ENCODE results near the gene HTR3D.

- no peak for TF ChIP-seq CTCF (IDR thresholded peaks at IDR 0.05 in 2 of 3, conservative IDR thresholded peaks at IDR 0.05 in 1 of 3; ENCODE audit: borderline replicate concordance in 1 of 3, insufficient read depth in 1 of 3, low read depth in 2 of 3, low read length in 2 of 3)
- TF ChIP-seq SIN3A (IDR thresholded peaks at IDR 0.05; ENCODE audit: low read depth): no peak
- no peak for TF ChIP-seq CEBPB (IDR thresholded peaks at IDR 0.05; ENCODE audit: low read depth)
- TF ChIP-seq POLR2A (IDR thresholded peaks at IDR 0.05; ENCODE audit: borderline replicate concordance, extremely low read depth, insufficient read depth, insufficient read length): no peak
- TF ChIP-seq RAD21 (IDR thresholded peaks at IDR 0.05; ENCODE audit: low read depth): no peak
- no peak for TF ChIP-seq REST (IDR thresholded peaks at IDR 0.05; ENCODE audit: low read depth)
- TF ChIP-seq SRF (IDR thresholded peaks at IDR 0.05; ENCODE audit: low read depth): no peak
- no peak for TF ChIP-seq EZH2phosphoT487 (IDR thresholded peaks at IDR 0.05; ENCODE audit: borderline replicate concordance)
- TF ChIP-seq JUND (IDR thresholded peaks at IDR 0.05): no peak
- TF ChIP-seq EZH2 (IDR thresholded peaks at IDR 0.05): no peak
- TF ChIP-seq YY1 (IDR thresholded peaks at IDR 0.05; ENCODE audit: extremely low read depth, insufficient replicate concordance, low read depth, low read length): no peak
Observed at GRCh38 chr3:184022323-184022722, 9.2 kb upstream of the HTR3D start.

All from HCT116 (cell line).